ENCODE data around the gene SPDYA. TPM values are rescaled to one million over a fixed set of nuclear protein-coding genes. Genes with fewer than 3 reads are reported as not detected.

The SPDYA gene
- total RNA-seq, 3 donors from 2014 or later (not counting 1 experiment from before 2014, with no cell fraction given) = 5.6 to 8.1 (median 8.0) TPM

DNA sequence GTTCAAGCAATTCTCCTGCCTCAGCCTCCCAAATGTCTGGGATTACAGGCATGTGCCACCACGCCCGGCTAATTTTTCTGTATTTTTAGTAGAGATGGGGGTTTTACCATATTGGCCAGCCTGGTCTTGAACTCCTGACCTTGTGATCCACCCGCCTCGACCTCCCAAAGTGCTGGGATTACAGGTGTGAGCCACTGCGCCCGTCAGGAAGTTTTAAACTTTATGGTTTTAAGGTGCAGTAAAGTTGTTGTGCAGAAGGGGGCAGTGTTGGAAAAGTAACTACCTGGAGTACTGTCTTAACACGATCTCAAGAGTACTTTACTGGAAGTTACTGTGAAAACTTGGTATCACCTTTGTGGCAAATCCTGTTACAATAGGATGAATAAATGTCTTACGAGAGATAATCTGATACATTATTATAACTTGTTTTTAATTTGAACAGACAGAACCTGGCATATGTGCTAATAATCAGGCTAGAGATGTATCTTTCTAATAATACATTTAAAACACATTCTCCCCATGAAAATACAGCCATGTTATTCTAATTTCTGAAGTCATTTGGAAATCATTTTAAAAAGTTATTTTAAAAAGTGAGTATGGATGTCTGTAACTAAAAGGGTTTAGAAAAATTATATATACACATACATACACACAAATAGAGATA, 10.8 kb downstream of the SPDYA start:
- 2% methylated on average over 5 of the region's 8 CpGs for WGBS (ENCODE audit: insufficient coverage)
- no peak overlapping the region for H3K27ac Mint-ChIP-seq
- H3K4me1 ChIP-seq (ENCODE audit: control insufficient read depth, insufficient read depth, low read length) = no peaks in the 10 kb centered on the region

DNA sequence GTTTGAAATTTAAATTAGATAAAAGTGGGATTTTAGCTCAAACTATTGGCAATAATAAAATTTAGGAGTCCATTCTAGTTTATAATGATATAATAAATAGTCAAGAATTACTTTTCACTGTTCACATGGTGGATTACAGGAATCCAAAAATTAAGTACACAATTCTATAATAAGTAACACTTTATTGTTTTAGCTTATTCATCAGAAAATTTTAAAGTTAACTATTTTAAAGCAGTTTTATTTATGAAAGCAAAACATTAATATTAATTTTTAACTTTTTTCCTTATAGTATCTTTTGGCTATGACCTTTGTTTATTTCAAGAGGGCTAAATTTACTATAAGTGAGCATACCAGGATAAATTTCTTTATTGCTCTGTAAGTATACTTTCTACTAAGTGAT, 11.4 kb downstream of the SPDYA start:
- Histone ChIP-seq H3K4me3 (ENCODE audit: low read length) (no peak overlapping the region), H3K4me1 (ENCODE audit: control insufficient read depth, insufficient read depth, low read length) (no peaks in the 10 kb centered on the region), H3K27ac (ENCODE audit: low read length) (no peak overlapping the region), H3K27me3 (ENCODE audit: control insufficient read depth, insufficient read depth, low read length) (no peaks in the 10 kb centered on the region), H3K9me3 (ENCODE audit: control insufficient read depth, insufficient read depth, low read length) (no peaks in the 10 kb centered on the region), H3K36me3 (ENCODE audit: control insufficient read depth, insufficient read depth, low read length) (no peaks in the 10 kb centered on the region)
- no peaks in the 10 kb centered on the region for H3K36me3 Mint-ChIP-seq
- DNase-seq (no peak), ATAC-seq (no peak)
- H3K4me3 Mint-ChIP-seq = no peak overlapping the region
- H3K27ac Mint-ChIP-seq = no peak overlapping the region
- intact Hi-C loops (cut with micrococcal nuclease) = loop anchor here (5.0 to 10.0 kb wide), 3 partner anchors 135 to 1020 kb away; no protein-coding TSS in a partner anchor
- H3K9me3 Mint-ChIP-seq = no peaks in the 10 kb centered on the region
- TF ChIP-seq, protein P1, sequence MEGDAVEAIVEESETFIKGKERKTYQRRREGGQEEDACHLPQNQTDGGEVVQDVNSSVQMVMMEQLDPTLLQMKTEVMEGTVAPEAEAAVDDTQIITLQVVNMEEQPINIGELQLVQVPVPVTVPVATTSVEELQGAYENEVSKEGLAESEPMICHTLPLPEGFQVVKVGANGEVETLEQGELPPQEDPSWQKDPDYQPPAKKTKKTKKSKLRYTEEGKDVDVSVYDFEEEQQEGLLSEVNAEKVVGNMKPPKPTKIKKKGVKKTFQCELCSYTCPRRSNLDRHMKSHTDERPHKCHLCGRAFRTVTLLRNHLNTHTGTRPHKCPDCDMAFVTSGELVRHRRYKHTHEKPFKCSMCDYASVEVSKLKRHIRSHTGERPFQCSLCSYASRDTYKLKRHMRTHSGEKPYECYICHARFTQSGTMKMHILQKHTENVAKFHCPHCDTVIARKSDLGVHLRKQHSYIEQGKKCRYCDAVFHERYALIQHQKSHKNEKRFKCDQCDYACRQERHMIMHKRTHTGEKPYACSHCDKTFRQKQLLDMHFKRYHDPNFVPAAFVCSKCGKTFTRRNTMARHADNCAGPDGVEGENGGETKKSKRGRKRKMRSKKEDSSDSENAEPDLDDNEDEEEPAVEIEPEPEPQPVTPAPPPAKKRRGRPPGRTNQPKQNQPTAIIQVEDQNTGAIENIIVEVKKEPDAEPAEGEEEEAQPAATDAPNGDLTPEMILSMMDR (IDR thresholded peaks at IDR 0.05) = no peak
- no peaks in the 10 kb centered on the region for H3K27me3 Mint-ChIP-seq (ENCODE audit: low read depth in 2 of 2)
- H3K4me1 Mint-ChIP-seq = no peaks in the 10 kb centered on the region

More for the DNA sequence above, 10.8 kb downstream of the SPDYA start:
- Mint-ChIP-seq H3K36me3 (no peaks in the 10 kb centered on the region), H3K27me3 (ENCODE audit: low read depth in 2 of 2) (no peaks in the 10 kb centered on the region), H3K4me3 (no peak overlapping the region), H3K4me1 (no peaks in the 10 kb centered on the region), H3K9me3 (no peaks in the 10 kb centered on the region)
- H3K27me3 ChIP-seq (ENCODE audit: control insufficient read depth, insufficient read depth, low read length) = no peaks in the 10 kb centered on the region
- no peaks in the 10 kb centered on the region for H3K36me3 ChIP-seq (ENCODE audit: control insufficient read depth, insufficient read depth, low read length)
- H3K9me3 ChIP-seq (ENCODE audit: control insufficient read depth, insufficient read depth, low read length) = no peaks in the 10 kb centered on the region
- TF ChIP-seq, protein P1 (IDR thresholded peaks at IDR 0.05) = peak; percentile 78
- intact Hi-C loops (cut with micrococcal nuclease) = loop anchor here (1.0 to 10.0 kb wide), 5 partner anchors 73 to 1021 kb away; partner anchors contain the start of gene WDR43
- ATAC-seq (peak; percentile 86 to 98 (median 94)), DNase-seq (peak; percentile 24 to 86)
- no peak overlapping the region for H3K4me3 ChIP-seq (ENCODE audit: low read length)
- no peak overlapping the region for H3K27ac ChIP-seq (ENCODE audit: low read length)

DNA sequence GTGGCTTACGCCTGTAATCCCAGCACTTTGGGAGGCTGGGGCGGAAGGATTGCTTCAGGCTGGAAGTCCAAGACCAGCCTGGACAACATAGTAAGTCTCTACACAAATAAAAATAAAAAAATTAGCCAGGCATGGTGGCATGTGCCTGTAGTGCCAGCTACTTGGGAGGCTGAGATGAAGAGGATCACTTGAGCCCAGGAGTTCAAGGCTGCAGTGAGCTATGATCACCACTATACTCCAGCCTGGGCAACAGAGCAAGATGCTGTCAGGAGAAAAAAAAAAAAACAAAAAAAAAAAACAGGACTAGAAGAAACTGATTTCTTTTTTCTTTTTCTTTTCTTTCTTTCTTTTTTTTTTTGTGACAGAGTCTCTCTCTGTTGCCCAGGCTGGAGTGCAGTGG, 13.6 kb downstream of the SPDYA start:
- H3K36me3 Mint-ChIP-seq = no peaks in the 10 kb centered on the region
- H3K4me3 Mint-ChIP-seq = no peak overlapping the region
- no peaks in the 10 kb centered on the region for H3K4me1 ChIP-seq (ENCODE audit: control insufficient read depth, insufficient read depth, low read length)
- intact Hi-C loops (cut with micrococcal nuclease) = loop anchor here (5.0 to 10.0 kb wide), 3 partner anchors 133 to 1018 kb away; no protein-coding TSS in a partner anchor
- H3K27me3 Mint-ChIP-seq (ENCODE audit: low read depth in 2 of 2) = no peaks in the 10 kb centered on the region
- no peaks in the 10 kb centered on the region for H3K4me1 Mint-ChIP-seq
- TF ChIP-seq, protein P1 (IDR thresholded peaks at IDR 0.05) = no peak
- no peaks in the 10 kb centered on the region for H3K9me3 Mint-ChIP-seq
- H3K27ac Mint-ChIP-seq = no peak overlapping the region
- WGBS (ENCODE audit: insufficient coverage) = 100% methylated on average over 2 of the region's 2 CpGs
- H3K9me3 ChIP-seq (ENCODE audit: control insufficient read depth, insufficient read depth, low read length) = no peaks in the 10 kb centered on the region
- DNase-seq (no peak), ATAC-seq (no peak)
- H3K4me3 ChIP-seq (ENCODE audit: low read length) = no peak overlapping the region
- no peaks in the 10 kb centered on the region for H3K27me3 ChIP-seq (ENCODE audit: control insufficient read depth, insufficient read depth, low read length)
- no peaks in the 10 kb centered on the region for H3K36me3 ChIP-seq (ENCODE audit: control insufficient read depth, insufficient read depth, low read length)
- no peak overlapping the region for H3K27ac ChIP-seq (ENCODE audit: low read length)

DNA sequence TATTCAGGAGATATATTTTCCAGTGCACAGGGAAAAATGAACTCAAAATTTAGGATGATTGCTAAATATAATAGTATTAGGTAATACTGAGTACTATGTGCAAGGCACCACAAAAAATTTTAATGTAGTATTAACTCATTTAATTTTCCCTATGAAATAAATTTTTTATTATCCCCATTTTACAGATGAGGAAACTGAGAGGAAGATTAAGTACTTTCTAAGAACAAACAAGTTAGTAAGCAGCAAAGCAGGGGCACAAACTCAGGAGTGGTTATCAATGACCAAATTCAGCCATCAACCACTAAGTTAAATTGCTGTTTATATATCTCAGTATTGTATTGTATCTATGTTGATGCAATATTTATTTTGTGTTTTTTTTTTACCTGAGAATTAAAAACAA, 14.2 kb downstream of the SPDYA start:
- no peak overlapping the region for H3K27ac ChIP-seq (ENCODE audit: low read length)
- intact Hi-C loops (cut with micrococcal nuclease) = loop anchor here (5.0 to 10.0 kb wide), 3 partner anchors 132 to 1017 kb away; no protein-coding TSS in a partner anchor
- H3K9me3 ChIP-seq (ENCODE audit: control insufficient read depth, insufficient read depth, low read length) = no peaks in the 10 kb centered on the region
- H3K36me3 ChIP-seq (ENCODE audit: control insufficient read depth, insufficient read depth, low read length) = no peaks in the 10 kb centered on the region
- Mint-ChIP-seq H3K9me3 (no peaks in the 10 kb centered on the region), H3K27me3 (ENCODE audit: low read depth in 2 of 2) (no peaks in the 10 kb centered on the region), H3K4me3 (no peak overlapping the region), H3K4me1 (no peaks in the 10 kb centered on the region), H3K36me3 (no peaks in the 10 kb centered on the region), H3K27ac (no peak overlapping the region)
- DNase-seq (no peak), ATAC-seq (no peak)
- no peaks in the 10 kb centered on the region for H3K4me1 ChIP-seq (ENCODE audit: control insufficient read depth, insufficient read depth, low read length)
- TF ChIP-seq, protein P1 (IDR thresholded peaks at IDR 0.05) = no peak
- no peaks in the 10 kb centered on the region for H3K27me3 ChIP-seq (ENCODE audit: control insufficient read depth, insufficient read depth, low read length)
- no peak overlapping the region for H3K4me3 ChIP-seq (ENCODE audit: low read length)
